GM12878 (cell line): Measurements from ENCODE around the gene PRKCE.

ENCODE experiments used
- EZH2 ChIP-seq: IDR thresholded peaks from 2 replicates; pipeline ENCODE4 v1.6.1; 2012; ENCODE audit warnings: low read depth, mild to moderate bottlenecking, control low read depth, inconsistent platforms, low read length, borderline replicate concordance; ENCODE audit not compliant: control insufficient read depth
- MYB ChIP-seq: fragments of 150-350 bp; IDR thresholded peaks from 2 replicates; pipeline ENCODE4 v1.6.1; 2014; ENCODE audit warnings: mild to moderate bottlenecking, low read depth, low read length, borderline replicate concordance
- PML ChIP-seq: IDR thresholded peaks from 2 replicates; pipeline ENCODE4 v1.6.1; 2012; ENCODE audit warnings: low read length, inconsistent platforms
- STAT3 ChIP-seq: IDR thresholded peaks from 2 replicates; pipeline ENCODE4 v1.6.1; 2011; ENCODE audit warnings: low read depth, low read length, improper control_type of control experiment
- TF ChIP-seq, protein P1 (sequence below), 3 experiments: IDR thresholded peaks in 2 of 3; conservative IDR thresholded peaks in 1 of 3; 2 replicates each; pipeline ENCODE4 v1.5.1; 2011; ENCODE audit warnings: low read depth in 3 of 3, low read length in 3 of 3, mild to moderate bottlenecking in 3 of 3, control low read depth in 2 of 3, moderate library complexity in 2 of 3, inconsistent platforms in 1 of 3, mixed read lengths in 1 of 3; ENCODE audit not compliant: control insufficient read depth in 2 of 3, insufficient read depth in 1 of 3; ENCODE audit errors: extremely low read depth in 1 of 3

DNA sequence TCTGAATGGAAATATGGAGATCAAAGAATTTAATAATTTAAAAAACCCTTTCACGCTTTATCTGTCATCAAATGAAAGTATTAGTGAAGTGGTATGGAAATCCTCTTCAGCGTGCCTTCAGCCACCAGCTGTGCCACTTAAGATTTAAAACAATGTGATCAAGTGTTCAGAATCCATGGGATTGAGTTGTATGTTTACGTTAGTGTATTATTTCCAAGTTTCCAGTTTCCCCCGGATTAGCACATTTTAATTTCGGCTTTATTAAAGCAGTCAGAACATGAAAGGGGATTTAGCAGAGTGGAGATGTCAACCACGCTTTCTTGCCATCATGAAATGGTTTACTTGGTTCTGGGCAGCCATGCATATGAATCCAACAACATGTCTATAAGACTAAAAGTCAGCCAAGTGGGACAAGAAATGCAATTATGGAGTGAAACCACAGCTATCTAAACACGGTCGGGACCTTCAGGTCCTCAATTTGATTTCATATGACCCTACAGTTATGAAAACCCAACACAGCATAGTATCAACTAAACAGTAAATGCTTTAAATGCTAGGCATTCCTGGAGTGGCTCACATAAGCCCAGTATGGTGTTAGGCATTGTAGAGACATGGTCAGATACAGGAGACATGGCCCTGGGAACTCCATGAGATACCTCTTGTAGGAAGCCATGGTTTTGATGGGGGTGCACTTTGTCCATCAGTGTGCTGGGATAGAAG, 420.8 kb downstream of the PRKCE start:
- TF ChIP-seq PML (no peak), EZH2 (no peak), MYB (no peak), STAT3 (no peak)
- TF ChIP-seq, protein P1, sequence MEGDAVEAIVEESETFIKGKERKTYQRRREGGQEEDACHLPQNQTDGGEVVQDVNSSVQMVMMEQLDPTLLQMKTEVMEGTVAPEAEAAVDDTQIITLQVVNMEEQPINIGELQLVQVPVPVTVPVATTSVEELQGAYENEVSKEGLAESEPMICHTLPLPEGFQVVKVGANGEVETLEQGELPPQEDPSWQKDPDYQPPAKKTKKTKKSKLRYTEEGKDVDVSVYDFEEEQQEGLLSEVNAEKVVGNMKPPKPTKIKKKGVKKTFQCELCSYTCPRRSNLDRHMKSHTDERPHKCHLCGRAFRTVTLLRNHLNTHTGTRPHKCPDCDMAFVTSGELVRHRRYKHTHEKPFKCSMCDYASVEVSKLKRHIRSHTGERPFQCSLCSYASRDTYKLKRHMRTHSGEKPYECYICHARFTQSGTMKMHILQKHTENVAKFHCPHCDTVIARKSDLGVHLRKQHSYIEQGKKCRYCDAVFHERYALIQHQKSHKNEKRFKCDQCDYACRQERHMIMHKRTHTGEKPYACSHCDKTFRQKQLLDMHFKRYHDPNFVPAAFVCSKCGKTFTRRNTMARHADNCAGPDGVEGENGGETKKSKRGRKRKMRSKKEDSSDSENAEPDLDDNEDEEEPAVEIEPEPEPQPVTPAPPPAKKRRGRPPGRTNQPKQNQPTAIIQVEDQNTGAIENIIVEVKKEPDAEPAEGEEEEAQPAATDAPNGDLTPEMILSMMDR (IDR thresholded peaks at IDR 0.05 in 2 of 3, conservative IDR thresholded peaks at IDR 0.05 in 1 of 3; ENCODE audit: control insufficient read depth in 2 of 3, extremely low read depth in 1 of 3, insufficient read depth in 1 of 3, low read depth in 3 of 3, low read length in 3 of 3), result no peak
